NOMO-1 treated with dmso at 0.1 percent for 144 hours (cell line): ENCODE measurements around the gene RCL1.
"Not testable (repeated sequence)": the region's sequence is repeated elsewhere in the genome, so short reads cannot be mapped to it uniquely, and the experiment has no call there.

Experiments
- DNase-seq: peaks from one replicate; lab custom pipeline; 2025; ENCODE audit not compliant: unreplicated experiment; lab: John Stamatoyannopoulos, UW

Gene RCL1

GRCh38 chr9:4875559-4875958 is 82.8 kb downstream of the RCL1 start:
- no peak for DNase-seq

- no peak for DNase-seq
Observed at GRCh38 chr9:4879115-4879558, 86.4 kb downstream of the RCL1 start.

- DNase-seq: no peak
Observed at GRCh38 chr9:4883326-4883873, 90.7 kb downstream of the RCL1 start.

- no peak for DNase-seq
Observed at GRCh38 chr9:4886698-4887097, 94.0 kb downstream of the RCL1 start.

- DNase-seq: no peak
Observed at GRCh38 chr9:4887556-4887955, 94.8 kb downstream of the RCL1 start.

- DNase-seq: no peak
Observed at GRCh38 chr9:4890242-4890641, 97.5 kb downstream of the RCL1 start.

GRCh38 chr9:4890929-4891328 is 98.2 kb downstream of the RCL1 start:
- no peak for DNase-seq

GRCh38 chr9:4891674-4892073 is 98.9 kb downstream of the RCL1 start:
- no peak for DNase-seq

- no peak for DNase-seq
Observed at GRCh38 chr9:4892501-4893194, 99.9 kb downstream of the RCL1 start.

- DNase-seq: no peak
Observed at GRCh38 chr9:4894076-4894475, 101.3 kb downstream of the RCL1 start.

GRCh38 chr9:4899853-4900252 is 107.1 kb downstream of the RCL1 start:
- not testable (repeated sequence) for DNase-seq

GRCh38 chr9:4901401-4902134 is 108.8 kb downstream of the RCL1 start:
- not testable (repeated sequence) for DNase-seq

GRCh38 chr9:4902135-4902475 is 109.4 kb downstream of the RCL1 start:
- DNase-seq: no peak

GRCh38 chr9:4904322-4905134 is 111.8 kb downstream of the RCL1 start:
- DNase-seq: no peak

GRCh38 chr9:4905135-4905490 is 112.4 kb downstream of the RCL1 start:
- DNase-seq: no peak
